RWPE2 (cell line): ENCODE measurements around the gene UGT2B7.

Experiments used
- ATAC-seq: fragments of 200-7000 bp; cut with Tn5 transposase; 3 replicates; pipeline ENCODE4 v1.9.1; 2021; ENCODE audit warnings: low read depth
- DNase-seq: peaks from one replicate; pipeline ENCODE4 v3.0.0-alpha.2; 2020; ENCODE audit warnings: low spot score
- H3K27ac ChIP-seq: fragments of 450-650 bp; 2 replicates; pipeline ENCODE4 v1.5.1; 2017; ENCODE audit warnings: mild to moderate bottlenecking; ENCODE audit not compliant: poor library complexity, severe bottlenecking
- H3K27me3 ChIP-seq: fragments of 250-450 bp; sonication (Bioruptor Pico); 2 replicates; pipeline ENCODE4 v1.5.1; 2021; ENCODE audit warnings: mild to moderate bottlenecking, moderate library complexity; ENCODE audit not compliant: insufficient read depth, poor library complexity, severe bottlenecking
- H3K36me3 ChIP-seq: fragments of 250-450 bp; sonication (Bioruptor Pico); 2 replicates; pipeline ENCODE4 v1.5.1; 2020; ENCODE audit warnings: low read depth, mild to moderate bottlenecking, moderate library complexity
- H3K4me1 ChIP-seq: fragments of 250-450 bp; sonication (Bioruptor Pico); 2 replicates; pipeline ENCODE4 v1.5.1; 2021; ENCODE audit warnings: mild to moderate bottlenecking, moderate library complexity; ENCODE audit not compliant: insufficient read depth, poor library complexity, severe bottlenecking
- H3K4me3 ChIP-seq: fragments of 250-450 bp; sonication (Bioruptor Pico); 2 replicates; pipeline ENCODE4 v1.5.1; 2021; ENCODE audit warnings: mild to moderate bottlenecking, moderate library complexity; ENCODE audit not compliant: severe bottlenecking
- H3K9me3 ChIP-seq: fragments of 250-450 bp; sonication (Bioruptor Pico); 2 replicates; pipeline ENCODE4 v1.5.1; 2021; ENCODE audit warnings: mild to moderate bottlenecking, moderate library complexity; ENCODE audit not compliant: severe bottlenecking
- TF ChIP-seq, protein P1 (sequence below): fragments of 450-650 bp; IDR thresholded peaks from one replicate; pipeline ENCODE4 v1.5.1; 2017; ENCODE audit warnings: mild to moderate bottlenecking, moderate library complexity; ENCODE audit not compliant: poor library complexity, severe bottlenecking

Gene UGT2B7

DNA sequence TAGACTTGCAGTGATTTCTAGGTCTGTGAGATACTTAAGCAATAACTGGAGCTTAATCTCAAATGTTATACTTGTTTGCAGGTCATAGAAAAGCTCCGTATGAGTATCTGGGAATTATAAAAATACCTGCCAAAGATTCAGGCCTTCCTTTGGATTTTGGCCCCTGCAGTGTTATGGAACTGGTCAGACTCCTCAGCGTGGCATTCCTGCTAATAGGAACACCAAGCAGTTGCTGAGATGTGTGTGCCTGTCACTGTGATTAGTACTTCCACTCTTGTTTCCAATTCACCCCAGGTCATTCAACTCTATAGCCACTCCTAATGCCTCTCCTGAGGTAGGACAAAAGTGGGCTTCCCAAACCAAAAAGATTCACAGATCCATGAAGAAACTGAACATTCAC lies 7.8 kb upstream of the UGT2B7 start:
- peaks cover 10% of the 10 kb centered on the region for H3K4me1 ChIP-seq
- no peak overlapping the region for H3K4me3 ChIP-seq
- no peak for ATAC-seq
- TF ChIP-seq, protein P1, sequence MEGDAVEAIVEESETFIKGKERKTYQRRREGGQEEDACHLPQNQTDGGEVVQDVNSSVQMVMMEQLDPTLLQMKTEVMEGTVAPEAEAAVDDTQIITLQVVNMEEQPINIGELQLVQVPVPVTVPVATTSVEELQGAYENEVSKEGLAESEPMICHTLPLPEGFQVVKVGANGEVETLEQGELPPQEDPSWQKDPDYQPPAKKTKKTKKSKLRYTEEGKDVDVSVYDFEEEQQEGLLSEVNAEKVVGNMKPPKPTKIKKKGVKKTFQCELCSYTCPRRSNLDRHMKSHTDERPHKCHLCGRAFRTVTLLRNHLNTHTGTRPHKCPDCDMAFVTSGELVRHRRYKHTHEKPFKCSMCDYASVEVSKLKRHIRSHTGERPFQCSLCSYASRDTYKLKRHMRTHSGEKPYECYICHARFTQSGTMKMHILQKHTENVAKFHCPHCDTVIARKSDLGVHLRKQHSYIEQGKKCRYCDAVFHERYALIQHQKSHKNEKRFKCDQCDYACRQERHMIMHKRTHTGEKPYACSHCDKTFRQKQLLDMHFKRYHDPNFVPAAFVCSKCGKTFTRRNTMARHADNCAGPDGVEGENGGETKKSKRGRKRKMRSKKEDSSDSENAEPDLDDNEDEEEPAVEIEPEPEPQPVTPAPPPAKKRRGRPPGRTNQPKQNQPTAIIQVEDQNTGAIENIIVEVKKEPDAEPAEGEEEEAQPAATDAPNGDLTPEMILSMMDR, result no peak
- H3K27ac ChIP-seq, result no peak overlapping the region
- no peaks in the 10 kb centered on the region for H3K36me3 ChIP-seq
- H3K27me3 ChIP-seq, result no peaks in the 10 kb centered on the region
- H3K9me3 ChIP-seq, result peaks cover 8% of the 10 kb centered on the region
- no peak for DNase-seq

GRCh38 chr4:69089388-69089787 lies 6.9 kb upstream of the UGT2B7 start:
- Histone ChIP-seq H3K27ac (no peak overlapping the region), H3K36me3 (no peaks in the 10 kb centered on the region), H3K4me1 (peaks cover 10% of the 10 kb centered on the region), H3K9me3 (peaks cover 8% of the 10 kb centered on the region), H3K4me3 (no peak overlapping the region), H3K27me3 (no peaks in the 10 kb centered on the region)
- ATAC-seq (no peak), DNase-seq (no peak)
- TF ChIP-seq, protein P1, result no peak

GRCh38 chr4:69092190-69092589 lies 4.1 kb upstream of the UGT2B7 start:
- H3K36me3 ChIP-seq, result no peaks in the 10 kb centered on the region
- no peak overlapping the region for H3K4me3 ChIP-seq
- H3K9me3 ChIP-seq, result peaks cover 8% of the 10 kb centered on the region
- H3K27ac ChIP-seq, result peak overlapping the region; percentile 48
- TF ChIP-seq, protein P1, result no peak
- peaks cover 37% of the 10 kb centered on the region for H3K4me1 ChIP-seq
- no peaks in the 10 kb centered on the region for H3K27me3 ChIP-seq
- DNase-seq (no peak), ATAC-seq (peak; percentile 62)

GRCh38 chr4:69092980-69093568 lies 3.2 kb upstream of the UGT2B7 start:
- Histone ChIP-seq H3K9me3 (peaks cover 5% of the 10 kb centered on the region), H3K4me3 (no peak overlapping the region), H3K4me1 (peaks cover 46% of the 10 kb centered on the region), H3K36me3 (no peaks in the 10 kb centered on the region), H3K27ac (peak overlapping the region; percentile 26), H3K27me3 (no peaks in the 10 kb centered on the region)
- ATAC-seq (no peak), DNase-seq (no peak)
- TF ChIP-seq, protein P1, result no peak

DNA sequence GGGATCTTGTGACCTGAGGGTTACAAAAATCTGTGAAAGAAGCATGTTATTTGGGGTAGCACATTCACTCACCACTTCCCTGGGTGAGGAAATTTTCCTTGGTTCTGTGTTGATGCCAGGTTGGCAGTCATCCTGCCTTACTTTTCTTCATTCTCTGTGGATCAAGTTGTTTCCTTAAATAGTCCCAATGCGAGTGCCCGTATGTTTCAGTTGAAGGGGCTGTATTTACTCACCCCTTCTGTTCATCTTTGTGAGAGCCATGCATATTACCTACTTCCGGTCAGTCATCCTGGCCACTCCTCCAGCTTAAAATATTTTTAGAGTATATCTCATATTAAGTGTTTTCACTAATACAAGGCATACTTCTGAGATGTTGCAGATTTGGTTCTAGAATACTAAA lies 2.6 kb upstream of the UGT2B7 start:
- Histone ChIP-seq H3K4me1 (peaks cover 47% of the 10 kb centered on the region), H3K36me3 (no peaks in the 10 kb centered on the region), H3K9me3 (peaks cover 2% of the 10 kb centered on the region), H3K27ac (peak overlapping the region; percentile 26), H3K27me3 (no peaks in the 10 kb centered on the region), H3K4me3 (no peak overlapping the region)
- TF ChIP-seq, protein P1, result no peak
- no peak for ATAC-seq
- DNase-seq, result no peak
